Measurements from ENCODE around the gene SV2C.
"Not testable (repeated sequence)": the region's sequence is repeated elsewhere in the genome, so short reads cannot be mapped to it uniquely, and the experiment has no call there.

Gene SV2C

GRCh38 chr5:76310208-76310607 is 227.0 kb downstream of the SV2C start:
- no peak for DNase-seq

- DNase-seq: no peak
Observed at GRCh38 chr5:76312783-76313182, 229.6 kb downstream of the SV2C start.

GRCh38 chr5:76314643-76315042 is 231.5 kb downstream of the SV2C start:
- DNase-seq: no peak

- DNase-seq: no peak
Observed at GRCh38 chr5:76319673-76320072, 236.5 kb downstream of the SV2C start.

- DNase-seq: not testable (repeated sequence)
Observed at GRCh38 chr5:76323494-76323893, 240.3 kb downstream of the SV2C start.

- no peak for DNase-seq
Observed at GRCh38 chr5:76325326-76325725, 242.1 kb downstream of the SV2C start.

GRCh38 chr5:76325876-76326491 is 242.8 kb downstream of the SV2C start:
- no peak for DNase-seq

- no peak for DNase-seq
Observed at GRCh38 chr5:76326577-76327302, 243.6 kb downstream of the SV2C start.

GRCh38 chr5:76329346-76329745 is 246.2 kb downstream of the SV2C start:
- no peak for DNase-seq

- no peak for DNase-seq
Observed at GRCh38 chr5:76331126-76331525, 247.9 kb downstream of the SV2C start.

GRCh38 chr5:76332102-76332501 is 248.9 kb downstream of the SV2C start:
- DNase-seq: no peak

- DNase-seq: no peak
Observed at GRCh38 chr5:76332611-76333205, 249.5 kb downstream of the SV2C start.

GRCh38 chr5:76333571-76333970 is 250.4 kb downstream of the SV2C start:
- DNase-seq: no peak

- no peak for DNase-seq
Observed at GRCh38 chr5:76334574-76334973, 251.4 kb downstream of the SV2C start.

GRCh38 chr5:76335451-76335850 is 252.3 kb downstream of the SV2C start:
- DNase-seq: not testable (repeated sequence)

- DNase-seq: not testable (repeated sequence)
Observed at GRCh38 chr5:76336253-76336809, 253.1 kb downstream of the SV2C start.

- no peak for DNase-seq
Observed at GRCh38 chr5:76337953-76338451, 254.8 kb downstream of the SV2C start.

- DNase-seq: no peak
Observed at GRCh38 chr5:76339919-76340318, 256.7 kb downstream of the SV2C start.

- no peak for DNase-seq
Observed at GRCh38 chr5:76341651-76342334, 258.6 kb downstream of the SV2C start.

GRCh38 chr5:76342474-76342873 is 259.3 kb downstream of the SV2C start:
- no peak for DNase-seq

- no peak for DNase-seq
Observed at GRCh38 chr5:76345582-76345981, 262.4 kb downstream of the SV2C start.

- no peak for DNase-seq
Observed at GRCh38 chr5:76351176-76351575, 268.0 kb downstream of the SV2C start.

- no peak for DNase-seq
Observed at GRCh38 chr5:76351577-76351976, 268.4 kb downstream of the SV2C start.
